Memory B cell (primary cell): ENCODE data around the gene MPL.

Experiments
- ATAC-seq: fragments of 150-1000 bp; cut with Tn5 transposase; 2 replicates; pipeline ENCODE4 v1.10.0; 2021; ENCODE audit warnings: low read depth, mild to moderate bottlenecking, moderate library complexity
- DNase-seq, 2 donors: peaks; one replicate each; pipeline ENCODE4 v3.0.0; 2022; ENCODE audit warnings: low spot score in 2 of 2
- H3K27ac Mint-ChIP-seq: one replicate; pipeline ENCODE4 v1.8.0; 2022; ENCODE audit warnings: mild to moderate bottlenecking, moderate library complexity, mixed read lengths
- H3K27me3 Mint-ChIP-seq: one replicate; pipeline ENCODE4 v1.8.0; 2022; ENCODE audit warnings: mixed read lengths
- H3K36me3 Mint-ChIP-seq: one replicate; pipeline ENCODE4 v1.8.0; 2022; ENCODE audit warnings: mild to moderate bottlenecking, mixed read lengths
- H3K4me1 Mint-ChIP-seq: one replicate; pipeline ENCODE4 v1.8.0; 2022; ENCODE audit warnings: mixed read lengths
- H3K4me3 Mint-ChIP-seq: one replicate; pipeline ENCODE4 v1.8.0; 2022; ENCODE audit warnings: mild to moderate bottlenecking, moderate library complexity, mixed read lengths
- H3K9me3 Mint-ChIP-seq: one replicate; pipeline ENCODE4 v1.8.0; 2022; ENCODE audit warnings: mixed read lengths

The MPL gene

GRCh38 chr1:43402089-43402865 is 64.7 kb downstream of the MPL start:
- Mint-ChIP-seq H3K4me3 (no peak overlapping the region), H3K4me1 (peaks cover 8% of the 10 kb centered on the region), H3K9me3 (no peaks in the 10 kb centered on the region), H3K36me3 (peaks cover 37% of the 10 kb centered on the region), H3K27ac (no peak overlapping the region), H3K27me3 (no peaks in the 10 kb centered on the region)
- DNase-seq (no peak), ATAC-seq (no peak)
